HEK293 (cell line): ENCODE results near the gene PIBF1.

Source experiments
- CTCF ChIA-PET: fragments of 350-600 bp; formaldehyde crosslinking; extraction: SDS; loops from one replicate; lab custom pipeline; 2021; ENCODE audit warnings: antibody characterized with exemption; lab: Yijun Ruan, JAX
- POLR2A ChIA-PET: fragments of 300-600 bp; formaldehyde crosslinking; extraction: SDS; loops from one replicate; lab custom pipeline; 2020; ENCODE audit warnings: antibody characterized with exemption, inconsistent platforms; lab: Yijun Ruan, JAX
- H3K27ac ChIP-seq: fragments of 200-500 bp; sonication (Bioruptor generic); 2 replicates; pipeline ENCODE4 v1.5.1; 2014; ENCODE audit warnings: low read depth, low read length, control low read depth, inconsistent platforms; ENCODE audit errors: extremely low read depth
- H3K36me3 ChIP-seq, 2 experiments: fragments of 200-500 bp in 1 of 2; sonication (Bioruptor generic) in 1 of 2; 1 replicate in 1 of 2; 2 replicates in 1 of 2; pipeline ENCODE4 v1.5.1; 2014 to 2017; ENCODE audit warnings: inconsistent platforms in 2 of 2, low read length in 2 of 2; ENCODE audit not compliant: control insufficient read depth in 2 of 2, insufficient read depth in 1 of 2
- H3K4me1 ChIP-seq: fragments of 200-500 bp; sonication (Bioruptor generic); 2 replicates; pipeline ENCODE4 v1.5.1; 2014; ENCODE audit warnings: mild to moderate bottlenecking, low read length, inconsistent platforms; ENCODE audit not compliant: control insufficient read depth, insufficient read depth
- H3K4me3 ChIP-seq: 2 replicates; pipeline ENCODE4 v1.5.1; 2011; ENCODE audit warnings: low read depth, mild to moderate bottlenecking, control low read depth, low read length, moderate library complexity
- H3K9me3 ChIP-seq: fragments of 200-500 bp; sonication (Bioruptor generic); 2 replicates; pipeline ENCODE4 v1.5.1; 2014; ENCODE audit warnings: low read depth, low read length, inconsistent platforms; ENCODE audit not compliant: control insufficient read depth, insufficient read depth
- BCL11A ChIP-seq: fragments of 450-650 bp; formaldehyde crosslinking; IDR thresholded peaks from 2 replicates; pipeline ENCODE4 v1.5.1; 2016; ENCODE audit warnings: low read depth, missing biosample characterization, missing genetic modification characterization
- GFI1B ChIP-seq: fragments of 450-650 bp; formaldehyde crosslinking; IDR thresholded peaks from 2 replicates; pipeline ENCODE4 v1.5.1; 2016; ENCODE audit warnings: missing biosample characterization, missing genetic modification characterization
- GLIS2 ChIP-seq: fragments of 450-650 bp; formaldehyde crosslinking; IDR thresholded peaks from 2 replicates; pipeline ENCODE4 v1.5.1; 2016; ENCODE audit warnings: missing biosample characterization, missing genetic modification characterization
- KLF7 ChIP-seq: fragments of 450-650 bp; formaldehyde crosslinking; IDR thresholded peaks from 2 replicates; pipeline ENCODE4 v1.5.1; 2016; ENCODE audit warnings: missing biosample characterization, missing genetic modification characterization, borderline replicate concordance
- SETDB1 ChIP-seq: IDR thresholded peaks from one replicate; pipeline ENCODE4 v1.6.1; 2017; ENCODE audit warnings: mild to moderate bottlenecking, low read length, moderate library complexity, mixed read lengths; ENCODE audit not compliant: insufficient read length
- TRIM28 ChIP-seq: IDR thresholded peaks from 2 replicates; pipeline ENCODE4 v1.6.1; 2011; ENCODE audit warnings: low read length, control low read depth, borderline replicate concordance
- WT1 ChIP-seq: fragments of 450-650 bp; formaldehyde crosslinking; IDR thresholded peaks from 2 replicates; pipeline ENCODE4 v1.5.1; 2016; ENCODE audit warnings: missing biosample characterization, missing genetic modification characterization
- ZBTB17 ChIP-seq: fragments of 450-650 bp; formaldehyde crosslinking; IDR thresholded peaks from 2 replicates; pipeline ENCODE4 v1.5.1; 2016; ENCODE audit warnings: missing biosample characterization, missing genetic modification characterization
- ZNF140 ChIP-seq: fragments of 450-650 bp; formaldehyde crosslinking; IDR thresholded peaks from 2 replicates; pipeline ENCODE4 v1.5.1; 2016; ENCODE audit warnings: missing biosample characterization, missing genetic modification characterization
- ZNF146 ChIP-seq: fragments of 450-650 bp; formaldehyde crosslinking; IDR thresholded peaks from 2 replicates; pipeline ENCODE4 v1.5.1; 2016; ENCODE audit warnings: missing biosample characterization, missing genetic modification characterization
- ZNF157 ChIP-seq: fragments of 450-650 bp; formaldehyde crosslinking; IDR thresholded peaks from 2 replicates; pipeline ENCODE4 v1.5.1; 2016; ENCODE audit warnings: missing biosample characterization, missing genetic modification characterization
- ZNF335 ChIP-seq: fragments of 450-650 bp; formaldehyde crosslinking; conservative IDR thresholded peaks from 2 replicates; pipeline ENCODE4 v1.5.1; 2016; ENCODE audit warnings: missing biosample characterization, missing genetic modification characterization
- ZNF350 ChIP-seq: fragments of 450-650 bp; formaldehyde crosslinking; IDR thresholded peaks from 2 replicates; pipeline ENCODE4 v1.5.0; 2017; ENCODE audit warnings: missing biosample characterization, mild to moderate bottlenecking, missing genetic modification characterization
- ZNF394 ChIP-seq: fragments of 450-650 bp; formaldehyde crosslinking; IDR thresholded peaks from 2 replicates; pipeline ENCODE4 v1.5.1; 2016; ENCODE audit warnings: missing biosample characterization, missing genetic modification characterization, mild to moderate bottlenecking, moderate library complexity, borderline replicate concordance
- ZNF423 ChIP-seq: fragments of 450-650 bp; formaldehyde crosslinking; IDR thresholded peaks from 2 replicates; pipeline ENCODE4 v1.5.1; 2016; ENCODE audit warnings: missing biosample characterization, missing genetic modification characterization
- ZNF561 ChIP-seq: fragments of 450-650 bp; IDR thresholded peaks from 2 replicates; pipeline ENCODE4 v1.5.1; 2018; ENCODE audit warnings: missing biosample characterization, missing genetic modification characterization, borderline replicate concordance
- ZNF777 ChIP-seq: fragments of 450-650 bp; formaldehyde crosslinking; IDR thresholded peaks from 2 replicates; pipeline ENCODE4 v1.5.1; 2017; ENCODE audit warnings: missing biosample characterization, missing genetic modification characterization, borderline replicate concordance
- ZSCAN30 ChIP-seq: fragments of 450-650 bp; IDR thresholded peaks from 2 replicates; pipeline ENCODE4 v1.5.1; 2018; ENCODE audit warnings: missing biosample characterization, mild to moderate bottlenecking, missing genetic modification characterization, moderate library complexity
- TF ChIP-seq, protein P1 (sequence below): fragments of 450-650 bp; formaldehyde crosslinking; IDR thresholded peaks from 2 replicates; pipeline ENCODE4 v1.5.1; 2016; ENCODE audit warnings: missing biosample characterization, missing genetic modification characterization
- TF ChIP-seq, protein P2 (sequence below): fragments of 450-650 bp; formaldehyde crosslinking; IDR thresholded peaks from 2 replicates; pipeline ENCODE4 v1.5.1; 2016; ENCODE audit warnings: missing biosample characterization, missing genetic modification characterization, low read depth
- TF ChIP-seq, protein P3 (sequence below): fragments of 450-650 bp; formaldehyde crosslinking; IDR thresholded peaks from 2 replicates; pipeline ENCODE4 v1.5.1; 2016; ENCODE audit warnings: missing biosample characterization, missing genetic modification characterization
- TF ChIP-seq, protein P4 (sequence below): fragments of 450-650 bp; formaldehyde crosslinking; IDR thresholded peaks from 2 replicates; pipeline ENCODE4 v1.5.1; 2017; ENCODE audit warnings: missing biosample characterization, mild to moderate bottlenecking, missing genetic modification characterization, moderate library complexity
- TF ChIP-seq, protein P5 (sequence below): fragments of 450-650 bp; formaldehyde crosslinking; IDR thresholded peaks from 2 replicates; pipeline ENCODE4 v1.5.1; 2016; ENCODE audit warnings: missing biosample characterization, missing genetic modification characterization

PIBF1 gene

DNA sequence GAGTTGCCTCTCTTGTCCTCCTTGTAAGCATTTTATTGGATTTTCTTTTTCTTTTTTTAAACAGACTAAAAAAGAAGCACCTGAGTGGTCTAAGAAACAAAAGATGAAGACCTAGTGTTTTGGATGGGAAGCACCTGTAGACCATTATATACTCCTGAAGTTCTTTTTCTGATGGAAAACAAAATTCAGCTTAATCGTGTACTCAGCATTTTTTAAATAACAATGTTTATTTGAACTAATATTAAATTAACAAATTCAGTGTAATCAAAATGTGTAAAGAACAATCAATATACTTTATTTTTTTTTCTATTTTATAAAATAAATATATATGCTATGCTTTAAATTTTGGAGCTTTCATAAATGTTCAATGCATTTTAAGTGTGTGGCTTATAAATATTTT is 233.9 kb downstream of the PIBF1 start:
- ChIA-PET CTCF (no interaction called here), POLR2A (no interaction called here)
- H3K4me3 ChIP-seq = no peak overlapping the region
- peaks cover 0 to 9% of the 10 kb centered on the region in 2 experiments; a peak in 2 of 3 replicates for H3K36me3 ChIP-seq
- H3K4me1 ChIP-seq = no peaks in the 10 kb centered on the region
- no peaks in the 10 kb centered on the region for H3K9me3 ChIP-seq
- TF ChIP-seq ZNF777 (tag by site-specific recombination) (no peak), TRIM28 (no peak), WT1 (tag by site-specific recombination) (no peak), ZNF394 (no peak), BCL11A (tag by site-specific recombination) (no peak), ZNF350 (no peak), ZNF140 (no peak), ZNF561 (tag by site-specific recombination) (no peak), ZNF157 (tag by site-specific recombination) (no peak)
- TF ChIP-seq, protein P1, sequence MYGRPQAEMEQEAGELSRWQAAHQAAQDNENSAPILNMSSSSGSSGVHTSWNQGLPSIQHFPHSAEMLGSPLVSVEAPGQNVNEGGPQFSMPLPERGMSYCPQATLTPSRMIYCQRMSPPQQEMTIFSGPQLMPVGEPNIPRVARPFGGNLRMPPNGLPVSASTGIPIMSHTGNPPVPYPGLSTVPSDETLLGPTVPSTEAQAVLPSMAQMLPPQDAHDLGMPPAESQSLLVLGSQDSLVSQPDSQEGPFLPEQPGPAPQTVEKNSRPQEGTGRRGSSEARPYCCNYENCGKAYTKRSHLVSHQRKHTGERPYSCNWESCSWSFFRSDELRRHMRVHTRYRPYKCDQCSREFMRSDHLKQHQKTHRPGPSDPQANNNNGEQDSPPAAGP (tag by site-specific recombination) = no peak
- H3K27ac ChIP-seq = no peak overlapping the region

DNA sequence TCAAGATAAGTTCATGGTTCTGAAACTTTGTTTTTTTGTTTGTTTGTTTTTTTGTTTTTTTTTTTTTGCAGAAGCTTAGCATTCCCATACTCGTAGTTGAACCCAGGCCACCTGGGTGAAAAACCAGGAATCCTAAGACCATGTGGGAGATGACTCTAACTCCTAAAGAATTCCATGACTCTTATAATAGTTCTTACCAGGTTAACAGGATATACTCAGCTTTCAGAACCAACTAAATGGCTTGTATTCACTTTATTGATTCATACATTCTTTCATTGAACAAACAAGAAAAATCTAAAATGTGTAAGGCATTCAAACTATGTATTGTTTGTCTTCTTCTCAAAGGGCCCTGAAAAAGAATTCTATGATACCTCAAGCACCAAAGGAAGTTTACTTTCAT is 236.4 kb downstream of the PIBF1 start:
- TF ChIP-seq GLIS2 (tag by site-specific recombination) (no peak), ZNF146 (tag by site-specific recombination) (no peak), ZNF423 (tag by site-specific recombination) (no peak), SETDB1 (no peak)
- TF ChIP-seq, protein P2, sequence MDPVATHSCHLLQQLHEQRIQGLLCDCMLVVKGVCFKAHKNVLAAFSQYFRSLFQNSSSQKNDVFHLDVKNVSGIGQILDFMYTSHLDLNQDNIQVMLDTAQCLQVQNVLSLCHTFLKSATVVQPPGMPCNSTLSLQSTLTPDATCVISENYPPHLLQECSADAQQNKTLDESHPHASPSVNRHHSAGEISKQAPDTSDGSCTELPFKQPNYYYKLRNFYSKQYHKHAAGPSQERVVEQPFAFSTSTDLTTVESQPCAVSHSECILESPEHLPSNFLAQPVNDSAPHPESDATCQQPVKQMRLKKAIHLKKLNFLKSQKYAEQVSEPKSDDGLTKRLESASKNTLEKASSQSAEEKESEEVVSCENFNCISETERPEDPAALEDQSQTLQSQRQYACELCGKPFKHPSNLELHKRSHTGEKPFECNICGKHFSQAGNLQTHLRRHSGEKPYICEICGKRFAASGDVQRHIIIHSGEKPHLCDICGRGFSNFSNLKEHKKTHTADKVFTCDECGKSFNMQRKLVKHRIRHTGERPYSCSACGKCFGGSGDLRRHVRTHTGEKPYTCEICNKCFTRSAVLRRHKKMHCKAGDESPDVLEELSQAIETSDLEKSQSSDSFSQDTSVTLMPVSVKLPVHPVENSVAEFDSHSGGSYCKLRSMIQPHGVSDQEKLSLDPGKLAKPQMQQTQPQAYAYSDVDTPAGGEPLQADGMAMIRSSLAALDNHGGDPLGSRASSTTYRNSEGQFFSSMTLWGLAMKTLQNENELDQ (tag by site-specific recombination) = no peak
- H3K36me3 ChIP-seq = peaks cover 0 to 9% of the 10 kb centered on the region in 2 experiments; a peak in 1 of 3 replicates
- H3K27ac ChIP-seq = no peak overlapping the region
- H3K4me3 ChIP-seq = no peak overlapping the region
- H3K4me1 ChIP-seq = no peaks in the 10 kb centered on the region
- CTCF ChIA-PET = interaction anchor here (0.7 kb wide), 1 partner anchor 138 kb away, joined by 4 read pairs; no protein-coding TSS in a partner anchor
- POLR2A ChIA-PET = interaction anchor here (0.7 kb wide), 1 partner anchor 40 kb away, joined by 3 read pairs; no protein-coding TSS in a partner anchor
- no peaks in the 10 kb centered on the region for H3K9me3 ChIP-seq

DNA sequence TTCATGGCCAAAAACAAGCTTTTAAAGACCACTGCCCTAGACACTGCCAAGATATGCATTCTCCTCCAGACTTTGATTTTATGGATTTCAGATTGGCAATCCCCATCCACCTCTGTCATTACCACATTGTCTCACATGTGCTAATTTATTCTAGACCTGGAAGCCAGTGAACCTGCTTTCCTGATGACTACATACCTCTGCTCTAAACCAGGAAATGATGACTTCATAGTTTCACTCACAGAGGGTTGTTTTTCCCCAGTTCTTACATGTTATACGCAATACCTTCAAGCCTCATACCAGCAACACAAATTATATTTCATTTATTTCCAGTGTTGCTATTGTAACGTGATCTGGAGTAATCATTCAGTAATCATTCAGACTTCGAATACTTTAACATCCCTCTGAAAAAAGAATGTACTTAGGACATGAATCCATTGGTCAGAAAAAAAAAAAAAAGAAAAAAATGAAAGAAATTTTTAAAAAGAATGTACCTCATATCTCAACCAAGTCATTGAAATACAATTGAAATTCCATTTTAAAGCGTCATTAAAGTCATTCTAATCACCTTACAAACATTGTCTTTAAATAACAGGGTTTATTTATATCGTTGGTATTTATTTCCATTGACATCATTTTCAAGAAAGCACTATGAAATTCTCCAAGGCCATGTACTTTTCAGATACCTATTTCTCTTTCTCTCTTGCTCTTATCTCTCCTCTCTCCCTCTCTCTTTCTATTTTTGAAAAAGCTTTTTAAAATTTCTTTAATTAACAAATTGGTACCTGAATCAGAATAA is 243.5 kb downstream of the PIBF1 start:
- Histone ChIP-seq H3K27ac (no peak overlapping the region), H3K4me3 (no peak overlapping the region), H3K9me3 (no peaks in the 10 kb centered on the region), H3K36me3 (no peaks in the 10 kb centered on the region), H3K4me1 (no peaks in the 10 kb centered on the region)
- ChIA-PET CTCF (no interaction called here), POLR2A (no interaction called here)
- no peak for TF ChIP-seq ZSCAN30 (tag by site-specific recombination)
- TF ChIP-seq, protein P3, sequence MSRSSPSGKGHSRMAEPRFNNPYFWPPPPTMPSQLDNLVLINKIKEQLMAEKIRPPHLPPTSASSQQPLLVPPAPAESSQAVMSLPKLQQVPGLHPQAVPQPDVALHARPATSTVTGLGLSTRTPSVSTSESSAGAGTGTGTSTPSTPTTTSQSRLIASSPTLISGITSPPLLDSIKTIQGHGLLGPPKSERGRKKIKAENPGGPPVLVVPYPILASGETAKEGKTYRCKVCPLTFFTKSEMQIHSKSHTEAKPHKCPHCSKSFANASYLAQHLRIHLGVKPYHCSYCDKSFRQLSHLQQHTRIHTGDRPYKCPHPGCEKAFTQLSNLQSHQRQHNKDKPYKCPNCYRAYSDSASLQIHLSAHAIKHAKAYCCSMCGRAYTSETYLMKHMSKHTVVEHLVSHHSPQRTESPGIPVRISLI (tag by site-specific recombination) = peak; percentile 61; the same call in 1 of the 2 replicates
- TF ChIP-seq, protein P4, sequence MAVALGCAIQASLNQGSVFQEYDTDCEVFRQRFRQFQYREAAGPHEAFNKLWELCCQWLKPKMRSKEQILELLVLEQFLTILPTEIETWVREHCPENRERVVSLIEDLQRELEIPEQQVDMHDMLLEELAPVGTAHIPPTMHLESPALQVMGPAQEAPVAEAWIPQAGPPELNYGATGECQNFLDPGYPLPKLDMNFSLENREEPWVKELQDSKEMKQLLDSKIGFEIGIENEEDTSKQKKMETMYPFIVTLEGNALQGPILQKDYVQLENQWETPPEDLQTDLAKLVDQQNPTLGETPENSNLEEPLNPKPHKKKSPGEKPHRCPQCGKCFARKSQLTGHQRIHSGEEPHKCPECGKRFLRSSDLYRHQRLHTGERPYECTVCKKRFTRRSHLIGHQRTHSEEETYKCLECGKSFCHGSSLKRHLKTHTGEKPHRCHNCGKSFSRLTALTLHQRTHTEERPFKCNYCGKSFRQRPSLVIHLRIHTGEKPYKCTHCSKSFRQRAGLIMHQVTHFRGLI (tag by site-specific recombination) = no peak
- no peak for TF ChIP-seq KLF7 (tag by site-specific recombination)
- TF ChIP-seq GFI1B = no peak
- TF ChIP-seq, protein P5, sequence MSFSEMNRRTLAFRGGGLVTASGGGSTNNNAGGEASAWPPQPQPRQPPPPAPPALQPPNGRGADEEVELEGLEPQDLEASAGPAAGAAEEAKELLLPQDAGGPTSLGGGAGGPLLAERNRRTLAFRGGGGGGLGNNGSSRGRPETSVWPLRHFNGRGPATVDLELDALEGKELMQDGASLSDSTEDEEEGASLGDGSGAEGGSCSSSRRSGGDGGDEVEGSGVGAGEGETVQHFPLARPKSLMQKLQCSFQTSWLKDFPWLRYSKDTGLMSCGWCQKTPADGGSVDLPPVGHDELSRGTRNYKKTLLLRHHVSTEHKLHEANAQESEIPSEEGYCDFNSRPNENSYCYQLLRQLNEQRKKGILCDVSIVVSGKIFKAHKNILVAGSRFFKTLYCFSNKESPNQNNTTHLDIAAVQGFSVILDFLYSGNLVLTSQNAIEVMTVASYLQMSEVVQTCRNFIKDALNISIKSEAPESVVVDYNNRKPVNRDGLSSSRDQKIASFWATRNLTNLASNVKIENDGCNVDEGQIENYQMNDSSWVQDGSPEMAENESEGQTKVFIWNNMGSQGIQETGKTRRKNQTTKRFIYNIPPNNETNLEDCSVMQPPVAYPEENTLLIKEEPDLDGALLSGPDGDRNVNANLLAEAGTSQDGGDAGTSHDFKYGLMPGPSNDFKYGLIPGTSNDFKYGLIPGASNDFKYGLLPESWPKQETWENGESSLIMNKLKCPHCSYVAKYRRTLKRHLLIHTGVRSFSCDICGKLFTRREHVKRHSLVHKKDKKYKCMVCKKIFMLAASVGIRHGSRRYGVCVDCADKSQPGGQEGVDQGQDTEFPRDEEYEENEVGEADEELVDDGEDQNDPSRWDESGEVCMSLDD (tag by site-specific recombination) = no peak
- no peak for TF ChIP-seq ZNF335
- TF ChIP-seq ZBTB17 (tag by site-specific recombination) = no peak
